Parathyroid adenoma (tissue), 2 donors: ENCODE data around the gene IGFL4.

Experiments used
- H2AFZ ChIP-seq: fragments of 300-600 bp; sonication (generic); one replicate; pipeline ENCODE4 v1.7.0; 2017; ENCODE audit warnings: antibody characterized with exemption, mild to moderate bottlenecking
- H3K27ac ChIP-seq: fragments of 300-600 bp; sonication (generic); one replicate; pipeline ENCODE4 v1.7.0; 2017
- H3K27me3 ChIP-seq: fragments of 300-600 bp; sonication (generic); one replicate; pipeline ENCODE4 v1.7.0; 2017; ENCODE audit warnings: low read length; ENCODE audit not compliant: control insufficient read depth, insufficient read depth
- H3K36me3 ChIP-seq: fragments of 300-600 bp; sonication (generic); one replicate; pipeline ENCODE4 v1.7.0; 2017; ENCODE audit warnings: low read length; ENCODE audit not compliant: control insufficient read depth, insufficient read depth
- H3K4me1 ChIP-seq: fragments of 300-600 bp; sonication (generic); one replicate; pipeline ENCODE4 v1.7.0; 2017; ENCODE audit warnings: control low read depth
- H3K4me2 ChIP-seq: fragments of 300-600 bp; sonication (generic); one replicate; pipeline ENCODE4 v1.7.0; 2017; ENCODE audit warnings: low read length
- H3K4me3 ChIP-seq: fragments of 300-600 bp; sonication (generic); one replicate; pipeline ENCODE4 v1.7.0; 2017; ENCODE audit warnings: low read depth, low read length
- H3K79me2 ChIP-seq: fragments of 300-600 bp; sonication (generic); one replicate; pipeline ENCODE4 v1.7.0; 2017; ENCODE audit warnings: control low read depth
- H3K9ac ChIP-seq: fragments of 300-600 bp; sonication (generic); one replicate; pipeline ENCODE4 v1.7.0; 2017; ENCODE audit warnings: mild to moderate bottlenecking
- H3K9me3 ChIP-seq: fragments of 300-600 bp; sonication (generic); one replicate; pipeline ENCODE4 v1.7.0; 2017; ENCODE audit warnings: low read length; ENCODE audit not compliant: control insufficient read depth
- CTCF ChIP-seq: fragments of 300-600 bp; sonication (generic); IDR thresholded peaks from one replicate; pipeline ENCODE4 v1.7.0; 2017; ENCODE audit warnings: antibody characterized with exemption, mild to moderate bottlenecking
- donor health status: primary hyperparathyroidism.

IGFL4 gene

GRCh38 chr19:46023311-46023779 is 17.5 kb downstream of the IGFL4 start:
- Histone ChIP-seq H3K79me2 (no peaks in the 10 kb centered on the region), H3K4me2 (no peak overlapping the region), H3K27ac (no peak overlapping the region), H3K27me3 (peaks cover 5% of the 10 kb centered on the region), H3K9ac (no peak overlapping the region), H3K36me3 (no peaks in the 10 kb centered on the region), H3K4me1 (no peaks in the 10 kb centered on the region), H2AFZ (no peak overlapping the region), H3K4me3 (no peak overlapping the region), H3K9me3 (no peaks in the 10 kb centered on the region)
- TF ChIP-seq CTCF = no peak

DNA sequence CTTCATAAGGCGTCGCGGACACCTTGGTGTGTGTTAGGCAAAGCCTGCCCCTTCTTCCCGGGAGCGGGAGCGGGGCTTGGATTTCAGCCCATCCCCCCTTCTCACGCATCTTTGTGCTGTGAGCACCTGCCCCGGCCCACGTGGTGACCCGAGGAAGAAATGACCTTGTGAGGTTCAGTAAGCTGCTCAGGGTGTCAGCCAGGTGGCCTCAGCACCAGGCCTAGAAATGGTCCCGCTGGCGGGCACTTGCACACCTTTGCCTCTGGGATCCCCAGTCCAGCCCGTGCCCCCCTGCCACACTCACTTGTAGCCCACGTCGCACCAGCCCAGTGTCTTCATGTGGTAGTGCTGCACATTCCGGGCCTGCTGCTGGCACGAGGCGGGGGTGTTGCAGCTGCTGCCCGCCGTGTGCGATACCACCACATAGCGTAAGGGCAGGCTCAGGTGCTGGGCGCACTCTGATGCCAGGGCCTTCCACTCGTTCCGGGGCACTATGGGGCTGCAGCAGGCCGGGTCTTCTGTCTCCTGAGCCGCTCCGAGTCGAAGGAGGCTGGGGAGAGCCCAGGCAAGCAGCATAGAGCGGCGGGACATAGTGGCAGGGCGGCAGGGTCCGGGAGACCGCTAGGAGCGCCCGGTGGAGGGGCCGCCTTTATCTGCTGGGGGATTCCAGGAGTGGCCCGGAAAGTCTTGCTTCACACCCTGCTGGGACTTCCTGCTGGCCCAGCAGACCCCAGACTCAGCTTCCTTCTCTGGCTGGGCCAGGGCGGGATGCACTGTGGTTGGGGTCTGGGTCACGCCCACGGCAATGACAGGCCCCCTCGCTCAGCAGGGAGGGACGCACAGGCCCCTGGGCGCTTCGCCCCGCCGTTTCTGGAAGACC is 18.1 kb downstream of the IGFL4 start, which contains the start of gene PGLYRP1:
Gene PGLYRP1 (minus strand): TSS at position 623 of the 880 bp plus-strand sequence. CDS start 32 bp downstream, at position 591.
- H3K27me3 ChIP-seq = peaks cover 5% of the 10 kb centered on the region
- H3K4me2 ChIP-seq = no peak within 1 kb of the TSS
- no peaks in the 10 kb centered on the region for H3K36me3 ChIP-seq
- H3K4me3 ChIP-seq = no peak within 1 kb of the TSS
- no peak within 1 kb of the TSS for H2AFZ ChIP-seq
- H3K9me3 ChIP-seq = no peaks in the 10 kb centered on the region
- H3K9ac ChIP-seq = no peak within 1 kb of the TSS
- no peak within 1 kb of the TSS for H3K27ac ChIP-seq
- no peaks in the 10 kb centered on the region for H3K4me1 ChIP-seq
- H3K79me2 ChIP-seq = no peaks in the 10 kb centered on the region
- TF ChIP-seq CTCF = no peak

- Histone ChIP-seq H3K4me2 (no peak overlapping the region), H3K27me3 (peaks cover 5% of the 10 kb centered on the region), H3K36me3 (no peaks in the 10 kb centered on the region), H3K79me2 (no peaks in the 10 kb centered on the region), H2AFZ (no peak overlapping the region), H3K9ac (no peak overlapping the region), H3K4me3 (no peak overlapping the region), H3K27ac (no peak overlapping the region), H3K9me3 (no peaks in the 10 kb centered on the region), H3K4me1 (peaks cover 2% of the 10 kb centered on the region)
- no peak for TF ChIP-seq CTCF
Measured at GRCh38 chr19:46022061-46022430, 18.8 kb downstream of the IGFL4 start.

DNA sequence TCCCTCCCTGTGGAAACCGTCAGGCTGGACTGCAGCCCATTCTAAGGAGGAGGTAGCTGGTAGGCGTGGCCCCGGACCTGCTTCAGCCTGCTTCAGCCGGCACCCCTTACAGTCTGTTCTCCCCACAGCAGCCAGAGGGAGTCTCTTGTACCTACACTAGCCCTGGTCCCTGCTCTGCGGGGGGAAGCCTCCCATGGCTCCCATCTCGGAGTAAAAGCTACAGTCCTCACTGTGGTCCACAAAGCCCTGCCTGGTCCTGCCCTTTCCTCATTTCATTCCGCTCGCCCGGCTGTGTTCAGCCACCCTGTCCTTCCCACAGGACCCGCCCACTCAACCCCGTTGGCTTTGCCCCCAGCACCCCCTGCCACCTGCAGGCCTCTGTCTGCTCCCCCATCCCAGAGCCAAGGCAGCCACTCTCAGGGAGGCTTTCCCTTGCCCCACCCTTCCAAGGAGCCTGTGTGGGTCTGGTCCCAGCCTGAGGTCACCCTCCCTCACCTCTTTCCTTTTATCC is 19.2 kb downstream of the IGFL4 start:
- Histone ChIP-seq H3K27ac (no peak overlapping the region), H3K4me3 (no peak overlapping the region), H3K4me2 (no peak overlapping the region), H3K9me3 (no peaks in the 10 kb centered on the region), H2AFZ (no peak overlapping the region), H3K27me3 (peaks cover 5% of the 10 kb centered on the region), H3K9ac (no peak overlapping the region), H3K4me1 (peaks cover 4% of the 10 kb centered on the region), H3K79me2 (no peaks in the 10 kb centered on the region), H3K36me3 (no peaks in the 10 kb centered on the region)
- TF ChIP-seq CTCF = no peak

GRCh38 chr19:46020819-46021125 is 20.0 kb downstream of the IGFL4 start:
- Histone ChIP-seq H3K9ac (no peak overlapping the region), H3K27ac (no peak overlapping the region)

More at GRCh38 chr19:46020819-46021125, 20.0 kb downstream of the IGFL4 start:
- H3K79me2 ChIP-seq = no peaks in the 10 kb centered on the region
- H3K4me1 ChIP-seq = peaks cover 7% of the 10 kb centered on the region
- H3K27me3 ChIP-seq = peaks cover 5% of the 10 kb centered on the region
- no peaks in the 10 kb centered on the region for H3K36me3 ChIP-seq
- H3K4me2 ChIP-seq = no peak overlapping the region
- no peak for TF ChIP-seq CTCF
- no peak overlapping the region for H3K4me3 ChIP-seq
- H3K9me3 ChIP-seq = no peaks in the 10 kb centered on the region
- H2AFZ ChIP-seq = no peak overlapping the region
